KMS-11 (cell line): Measurements from ENCODE around the gene PPFIBP2.

Experiments
- H2AFZ ChIP-seq: fragments of 200-600 bp; sonication (generic); 2 replicates; pipeline ENCODE4 v1.6.1; 2016; ENCODE audit warnings: antibody characterized with exemption, mixed run types, low read depth
- H3K27ac ChIP-seq: fragments of 200-600 bp; sonication (generic); 2 replicates; pipeline ENCODE4 v1.6.1; 2016; ENCODE audit warnings: mild to moderate bottlenecking, mixed run types
- H3K27me3 ChIP-seq: fragments of 200-600 bp; sonication (generic); 2 replicates; pipeline ENCODE4 v1.6.1; 2017; ENCODE audit warnings: mild to moderate bottlenecking, low read depth, mixed run types, moderate library complexity; ENCODE audit not compliant: insufficient read depth
- H3K36me3 ChIP-seq: fragments of 200-600 bp; sonication (generic); 2 replicates; pipeline ENCODE4 v1.6.1; 2017; ENCODE audit warnings: mild to moderate bottlenecking, mixed run types; ENCODE audit not compliant: insufficient read depth
- H3K4me1 ChIP-seq: fragments of 200-600 bp; sonication (generic); 2 replicates; pipeline ENCODE4 v1.6.1; 2016; ENCODE audit warnings: mild to moderate bottlenecking, low read depth, mixed run types; ENCODE audit not compliant: poor library complexity, severe bottlenecking
- H3K4me2 ChIP-seq: fragments of 200-600 bp; sonication (generic); 2 replicates; pipeline ENCODE4 v1.7.0; 2016; ENCODE audit warnings: mild to moderate bottlenecking, mixed run types
- H3K4me3 ChIP-seq: fragments of 200-600 bp; sonication (generic); IDR thresholded peaks from 2 replicates; pipeline ENCODE4 v1.6.1; 2017; ENCODE audit warnings: low read depth, low read length, mixed read lengths; ENCODE audit not compliant: insufficient read depth
- H3K79me2 ChIP-seq: fragments of 200-600 bp; sonication (generic); 2 replicates; pipeline ENCODE4 v1.6.1; 2016; ENCODE audit warnings: low read depth, mixed run types; ENCODE audit not compliant: insufficient read depth
- H3K9ac ChIP-seq: fragments of 200-600 bp; sonication (generic); 2 replicates; pipeline ENCODE4 v1.6.1; 2016; ENCODE audit warnings: mild to moderate bottlenecking, mixed run types
- H4K20me1 ChIP-seq: fragments of 200-600 bp; sonication (generic); 2 replicates; pipeline ENCODE4 v1.6.1; 2016; ENCODE audit warnings: mild to moderate bottlenecking, mixed run types; ENCODE audit not compliant: insufficient read depth
- CTCF ChIP-seq: fragments of 200-600 bp; sonication (generic); conservative IDR thresholded peaks from 2 replicates; pipeline ENCODE4 v1.6.1; 2017; ENCODE audit warnings: low read depth, mild to moderate bottlenecking, antibody characterized with exemption, low read length, moderate library complexity, mixed read lengths

PPFIBP2 gene

DNA sequence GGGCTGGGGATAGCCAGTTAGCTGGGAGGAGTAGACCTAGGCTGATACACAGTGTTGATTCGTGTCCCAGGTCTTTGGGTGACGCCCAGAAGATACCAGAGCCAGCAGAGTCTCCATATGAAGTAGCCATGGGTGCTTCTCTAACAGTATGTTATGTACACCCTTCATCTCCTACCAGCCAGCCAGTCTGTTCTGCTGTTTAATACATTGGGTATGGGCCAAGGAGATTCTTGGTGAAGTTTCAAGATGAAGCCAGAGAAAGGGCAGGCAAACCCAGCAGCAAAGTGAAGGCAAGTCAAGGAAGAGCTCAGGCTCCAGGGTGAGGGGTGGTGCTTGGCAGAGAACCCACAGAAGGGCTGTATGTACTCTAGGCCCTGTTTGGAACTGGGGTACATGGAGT, 56.4 kb downstream of the PPFIBP2 start:
- Histone ChIP-seq H3K27ac (no peak overlapping the region), H2AFZ (no peak overlapping the region), H3K9ac (no peak overlapping the region), H3K4me1 (peaks cover 13% of the 10 kb centered on the region), H4K20me1 (no peaks in the 10 kb centered on the region), H3K4me2 (no peak overlapping the region), H3K36me3 (no peaks in the 10 kb centered on the region), H3K79me2 (no peaks in the 10 kb centered on the region), H3K4me3 (no peak overlapping the region), H3K27me3 (no peaks in the 10 kb centered on the region; the same call in 1 of the 2 replicates)
- TF ChIP-seq CTCF = no peak

DNA sequence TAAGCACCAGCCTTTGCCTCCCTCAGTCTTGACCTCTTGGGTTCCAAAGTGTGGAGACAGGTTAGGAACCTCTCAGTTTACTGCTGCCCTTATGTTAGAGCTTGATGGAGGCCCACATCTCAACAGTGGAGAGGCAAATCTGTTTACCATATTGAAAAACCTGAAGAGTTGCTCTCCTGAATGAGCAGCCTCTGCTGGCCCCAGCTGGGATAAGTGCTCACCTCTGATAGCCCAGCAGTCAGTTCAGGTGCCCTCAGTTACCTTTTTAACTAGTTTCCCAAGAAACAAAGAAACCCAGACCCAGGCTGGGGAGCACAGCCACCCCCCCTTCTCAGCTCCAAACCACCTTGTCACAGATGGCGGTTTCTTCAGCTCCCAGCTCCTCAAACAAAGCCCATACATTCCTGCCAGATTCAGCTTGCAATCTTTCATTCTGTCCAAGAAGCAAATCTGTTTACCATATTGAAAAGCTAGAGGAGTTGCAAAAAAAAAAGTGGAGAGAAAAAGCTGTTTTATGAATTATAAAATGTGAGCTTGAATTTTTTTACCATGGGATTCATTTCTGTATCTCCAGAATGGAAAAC, 57.2 kb downstream of the PPFIBP2 start:
- no peaks in the 10 kb centered on the region; the same call in 1 of the 2 replicates for H3K27me3 ChIP-seq
- H3K9ac ChIP-seq = no peak overlapping the region
- H3K79me2 ChIP-seq = no peaks in the 10 kb centered on the region
- peaks cover 19% of the 10 kb centered on the region for H3K4me1 ChIP-seq
- H3K4me3 ChIP-seq = no peak overlapping the region
- H3K27ac ChIP-seq = no peak overlapping the region
- TF ChIP-seq CTCF = no peak
- H2AFZ ChIP-seq = no peak overlapping the region
- H3K36me3 ChIP-seq = no peaks in the 10 kb centered on the region
- H3K4me2 ChIP-seq = no peak overlapping the region
- H4K20me1 ChIP-seq = no peaks in the 10 kb centered on the region

GRCh38 chr11:7571640-7572000, 57.8 kb downstream of the PPFIBP2 start:
- no peaks in the 10 kb centered on the region for H3K79me2 ChIP-seq
- no peak overlapping the region for H3K4me3 ChIP-seq
- no peak overlapping the region for H3K27ac ChIP-seq
- H3K9ac ChIP-seq = no peak overlapping the region
- H3K36me3 ChIP-seq = no peaks in the 10 kb centered on the region
- no peak overlapping the region for H3K4me2 ChIP-seq
- peak; percentile 70 for TF ChIP-seq CTCF
- no peaks in the 10 kb centered on the region; the same call in 1 of the 2 replicates for H3K27me3 ChIP-seq
- H2AFZ ChIP-seq = no peak overlapping the region
- H3K4me1 ChIP-seq = peaks cover 25% of the 10 kb centered on the region
- H4K20me1 ChIP-seq = no peaks in the 10 kb centered on the region

GRCh38 chr11:7572001-7572712, 58.4 kb downstream of the PPFIBP2 start:
- Histone ChIP-seq H3K27ac (no peak overlapping the region), H2AFZ (no peak overlapping the region), H3K79me2 (no peaks in the 10 kb centered on the region), H3K9ac (no peak overlapping the region), H3K4me2 (no peak overlapping the region), H3K4me3 (no peak overlapping the region), H4K20me1 (no peaks in the 10 kb centered on the region), H3K4me1 (peaks cover 27% of the 10 kb centered on the region), H3K27me3 (no peaks in the 10 kb centered on the region; the same call in 1 of the 2 replicates), H3K36me3 (no peaks in the 10 kb centered on the region)
- TF ChIP-seq CTCF = 0 out of 2 replicates have a peak, but pooled peaks have one; percentile 15
